ENCODE results near the gene MAP3K12. TPM values are rescaled to one million over a fixed set of nuclear protein-coding genes. Genes with fewer than 3 reads are reported as not detected.

MAP3K12 gene
- total RNA-seq, 1 donor from 2014 or later, result 22.3 TPM

DNA sequence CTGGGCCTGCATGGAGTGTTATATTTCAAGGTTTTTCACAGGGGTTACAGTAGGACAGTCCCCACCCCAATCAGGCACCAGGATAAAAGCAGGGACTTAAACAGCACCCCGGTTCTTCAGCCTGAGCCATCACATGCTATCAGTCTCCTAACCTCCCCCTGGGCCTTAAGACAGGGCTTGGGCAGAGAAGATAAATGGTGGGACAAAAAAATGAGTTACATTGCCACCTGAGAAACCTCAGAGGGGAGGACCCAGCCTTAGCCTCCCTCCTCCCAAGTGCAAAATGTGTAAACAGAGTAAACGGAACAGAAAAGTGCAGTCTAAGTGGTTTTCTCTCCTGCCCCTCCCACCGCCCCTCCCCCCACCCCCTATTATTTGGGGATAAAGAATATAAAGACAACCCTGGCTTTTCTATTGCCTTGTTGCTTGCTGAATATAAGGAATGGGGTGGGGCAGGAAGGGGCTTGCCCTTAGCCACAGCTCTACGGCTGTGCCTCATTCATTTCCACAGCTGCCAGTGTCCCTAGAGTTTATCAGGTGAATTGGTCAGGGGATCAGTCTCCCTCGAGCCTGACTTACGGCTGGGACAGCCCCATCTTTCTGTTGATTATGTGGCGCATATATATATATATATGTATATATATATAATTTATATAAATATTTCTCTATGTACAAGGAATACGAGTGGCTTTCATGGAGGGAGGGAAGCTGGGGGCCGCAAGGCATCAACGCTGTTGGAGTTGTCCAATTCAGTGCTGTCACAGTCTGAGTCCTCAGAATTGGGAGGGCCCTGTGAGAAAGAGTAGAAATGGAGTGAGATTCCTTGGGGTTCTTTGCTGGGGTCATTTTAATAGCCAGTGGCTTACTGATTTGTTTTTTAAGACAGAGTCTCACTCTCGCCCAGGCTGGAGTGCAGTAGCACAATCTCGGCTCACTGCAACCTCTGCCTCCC is 18.5 kb downstream of the MAP3K12 start:
- H3K4me1 ChIP-seq, result no peaks in the 10 kb centered on the region
- peaks cover 98% of the 10 kb centered on the region for H3K36me3 ChIP-seq
- DNase-seq (no peak), ATAC-seq (no peak)
- TF ChIP-seq, protein P1, sequence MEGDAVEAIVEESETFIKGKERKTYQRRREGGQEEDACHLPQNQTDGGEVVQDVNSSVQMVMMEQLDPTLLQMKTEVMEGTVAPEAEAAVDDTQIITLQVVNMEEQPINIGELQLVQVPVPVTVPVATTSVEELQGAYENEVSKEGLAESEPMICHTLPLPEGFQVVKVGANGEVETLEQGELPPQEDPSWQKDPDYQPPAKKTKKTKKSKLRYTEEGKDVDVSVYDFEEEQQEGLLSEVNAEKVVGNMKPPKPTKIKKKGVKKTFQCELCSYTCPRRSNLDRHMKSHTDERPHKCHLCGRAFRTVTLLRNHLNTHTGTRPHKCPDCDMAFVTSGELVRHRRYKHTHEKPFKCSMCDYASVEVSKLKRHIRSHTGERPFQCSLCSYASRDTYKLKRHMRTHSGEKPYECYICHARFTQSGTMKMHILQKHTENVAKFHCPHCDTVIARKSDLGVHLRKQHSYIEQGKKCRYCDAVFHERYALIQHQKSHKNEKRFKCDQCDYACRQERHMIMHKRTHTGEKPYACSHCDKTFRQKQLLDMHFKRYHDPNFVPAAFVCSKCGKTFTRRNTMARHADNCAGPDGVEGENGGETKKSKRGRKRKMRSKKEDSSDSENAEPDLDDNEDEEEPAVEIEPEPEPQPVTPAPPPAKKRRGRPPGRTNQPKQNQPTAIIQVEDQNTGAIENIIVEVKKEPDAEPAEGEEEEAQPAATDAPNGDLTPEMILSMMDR (IDR thresholded peaks at IDR 0.05), result no peak
- no peak overlapping the region for H3K4me3 ChIP-seq
- no peaks in the 10 kb centered on the region for H3K27me3 ChIP-seq
- no peaks in the 10 kb centered on the region for H3K9me3 ChIP-seq
- intact Hi-C loops (cut with DNase I), result no loop called here
- no peak overlapping the region for H3K27ac ChIP-seq

DNA sequence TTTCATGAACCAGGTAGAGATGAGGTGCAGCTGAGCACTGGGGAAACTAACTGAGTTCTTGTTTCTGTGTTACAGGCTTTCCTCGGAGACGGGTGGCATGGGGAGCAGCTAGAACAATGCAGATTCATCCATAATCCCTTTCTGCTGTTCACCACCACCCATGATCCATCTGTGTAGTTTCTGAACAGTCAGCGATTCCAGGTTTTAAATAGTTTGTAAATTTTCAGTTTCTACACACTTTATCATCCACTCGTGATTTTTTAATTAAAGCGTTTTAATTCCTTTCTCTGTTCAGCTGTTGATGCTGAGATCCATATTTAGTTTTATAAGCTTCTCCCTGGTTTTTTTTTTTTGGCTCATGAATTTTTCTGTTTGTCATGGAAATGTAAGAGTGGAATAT is 19.9 kb downstream of the MAP3K12 start:
- intact Hi-C loops (cut with DNase I), result no loop called here
- TF ChIP-seq, protein P1 (IDR thresholded peaks at IDR 0.05), result no peak
- Histone ChIP-seq H3K4me1 (peaks cover 6% of the 10 kb centered on the region), H3K36me3 (peaks cover 99% of the 10 kb centered on the region), H3K9me3 (no peaks in the 10 kb centered on the region), H3K4me3 (no peak overlapping the region), H3K27me3 (no peaks in the 10 kb centered on the region), H3K27ac (no peak overlapping the region)
- ATAC-seq (no peak), DNase-seq (no peak)

DNA sequence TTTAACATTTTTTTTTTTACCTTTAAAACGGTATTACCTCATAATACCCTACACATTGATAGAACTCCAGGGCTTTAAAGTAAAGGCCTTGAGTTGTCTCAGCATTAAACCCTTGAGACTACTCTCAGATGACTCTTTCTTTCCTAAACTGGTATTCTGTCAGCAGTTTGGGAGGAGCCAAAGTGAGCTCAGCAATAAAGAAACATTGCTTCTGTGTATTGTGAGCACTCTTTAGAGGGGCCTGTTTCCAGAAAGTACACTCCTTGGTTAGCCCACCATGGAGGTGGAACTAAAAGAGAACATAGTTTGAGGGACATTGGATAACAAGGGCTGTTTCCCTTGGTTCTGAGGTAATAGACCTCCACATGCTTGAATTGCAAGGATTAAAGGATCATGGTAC is 20.4 kb downstream of the MAP3K12 start:
- H3K36me3 ChIP-seq, result peaks cover 100% of the 10 kb centered on the region
- H3K27ac ChIP-seq, result no peak overlapping the region
- intact Hi-C loops (cut with DNase I), result no loop called here
- peaks cover 11% of the 10 kb centered on the region for H3K4me1 ChIP-seq
- TF ChIP-seq, protein P1 (IDR thresholded peaks at IDR 0.05), result no peak
- no peak overlapping the region for H3K4me3 ChIP-seq
- ATAC-seq (no peak), DNase-seq (no peak)
- no peaks in the 10 kb centered on the region for H3K27me3 ChIP-seq
- H3K9me3 ChIP-seq, result no peaks in the 10 kb centered on the region

DNA sequence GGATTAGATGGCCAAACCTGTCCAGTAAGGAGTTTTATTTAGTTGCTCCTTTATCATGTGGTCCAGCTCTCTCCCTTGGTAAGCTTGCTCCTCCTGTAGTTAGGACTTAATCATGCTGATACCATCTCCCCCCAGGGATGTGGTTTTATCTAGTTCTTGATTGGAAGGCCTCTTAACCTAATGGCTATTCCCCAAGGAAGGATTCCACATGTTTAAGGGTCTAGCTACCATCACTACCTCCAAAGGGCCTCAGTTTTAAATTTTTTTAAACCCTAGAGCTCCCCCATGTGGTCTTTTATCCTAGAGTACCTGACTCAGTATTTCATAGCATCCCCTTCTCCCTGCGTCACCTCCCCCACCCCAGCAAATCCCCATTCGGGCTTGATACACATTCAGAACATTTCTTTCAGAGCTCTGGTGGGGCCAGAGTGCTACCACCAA is 22.5 kb downstream of the MAP3K12 start:
- no peaks in the 10 kb centered on the region for H3K27me3 ChIP-seq
- peaks cover 100% of the 10 kb centered on the region for H3K36me3 ChIP-seq
- TF ChIP-seq, protein P1 (IDR thresholded peaks at IDR 0.05), result peak; percentile 25
- DNase-seq (no peak), ATAC-seq (peak; percentile 14)
- no peak overlapping the region for H3K27ac ChIP-seq
- H3K9me3 ChIP-seq, result no peaks in the 10 kb centered on the region
- intact Hi-C loops (cut with DNase I), result no loop called here
- H3K4me3 ChIP-seq, result no peak overlapping the region
- H3K4me1 ChIP-seq, result peaks cover 24% of the 10 kb centered on the region

DNA sequence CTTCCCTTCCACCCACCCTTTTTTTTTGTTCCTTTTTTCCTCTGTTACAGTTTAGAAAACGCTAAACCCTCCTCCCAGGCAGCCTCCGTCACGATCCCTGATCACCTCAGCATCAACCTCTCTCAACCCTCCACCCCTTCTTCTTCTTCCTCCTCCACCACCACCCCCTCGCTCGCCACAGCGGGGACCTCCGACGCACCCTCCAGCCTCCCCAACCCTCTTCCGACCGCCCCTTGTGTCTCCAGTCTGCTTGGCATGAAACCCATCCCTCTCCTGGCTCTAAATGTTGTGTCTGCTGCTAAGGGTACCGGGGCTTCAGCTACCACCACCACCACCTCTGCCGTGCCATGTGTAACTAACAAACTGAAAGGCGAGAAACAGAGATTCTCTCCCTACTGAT is 24.4 kb downstream of the MAP3K12 start:
- H3K36me3 ChIP-seq, result peaks cover 100% of the 10 kb centered on the region
- no peaks in the 10 kb centered on the region for H3K9me3 ChIP-seq
- peak overlapping the region; percentile 17 for H3K27ac ChIP-seq
- intact Hi-C loops (cut with DNase I), result no loop called here
- H3K4me1 ChIP-seq, result peaks cover 24% of the 10 kb centered on the region
- H3K27me3 ChIP-seq, result no peaks in the 10 kb centered on the region
- peak; percentile 37 for ATAC-seq
- no peak overlapping the region for H3K4me3 ChIP-seq
- TF ChIP-seq, protein P1 (IDR thresholded peaks at IDR 0.05), result no peak
- DNase-seq, result peak; percentile 38

All from upper lobe of right lung (tissue), 1 donor.